Measurements from ENCODE around the gene SSX7.

GRCh38 chrX:52594658-52595057 is 60.0 kb downstream of the SSX7 start:
- no peak for TF ChIP-seq ZFP3 (CRISPR knock-in tag; IDR thresholded peaks at IDR 0.05)
- TF ChIP-seq BACH2 (CRISPR knock-in tag; IDR thresholded peaks at IDR 0.05; ENCODE audit: borderline replicate concordance): no peak
- TF ChIP-seq CSDC2 (CRISPR knock-in tag; IDR thresholded peaks at IDR 0.05): no peak
- TF ChIP-seq ZFP30 (CRISPR knock-in tag; IDR thresholded peaks at IDR 0.05): no peak
- TF ChIP-seq SNAI2 (CRISPR knock-in tag; IDR thresholded peaks at IDR 0.05): no peak

Measured in SK-N-SH treated with all-trans-retinoic acid at 6 μM for 48 hours (cell line).